K562 (cell line): ENCODE results near the gene BSN. TPM values are rescaled to one million over a fixed set of nuclear protein-coding genes. Genes with fewer than 3 reads are reported as not detected.
"Not testable (repeated sequence)": the region's sequence is repeated elsewhere in the genome, so short reads cannot be mapped to it uniquely, and the experiment has no call there.

ENCODE experiments used
- CBFA2T3 ChIP-seq: fragments of 450-650 bp; IDR thresholded peaks from 2 replicates; pipeline ENCODE4 v1.6.1; 2017
- E2F6 ChIP-seq, 2 experiments: IDR thresholded peaks; 2 replicates each; pipeline ENCODE4 v1.6.1; 2011; ENCODE audit warnings: borderline replicate concordance in 1 of 2, control low read depth in 1 of 2, low read depth in 1 of 2, low read length in 1 of 2, mild to moderate bottlenecking in 1 of 2, mixed read lengths in 1 of 2, moderate library complexity in 1 of 2; ENCODE audit not compliant: insufficient read depth in 1 of 2, insufficient read length in 1 of 2, poor library complexity in 1 of 2, severe bottlenecking in 1 of 2; ENCODE audit errors: extremely low read depth in 1 of 2
- KDM5B ChIP-seq: fragments of 200-600 bp; sonication (generic); IDR thresholded peaks from 2 replicates; pipeline ENCODE4 v1.6.1; 2012; ENCODE audit warnings: low read depth, mild to moderate bottlenecking, moderate library complexity, low read length, control low read depth, inconsistent platforms; ENCODE audit not compliant: insufficient replicate concordance
- MNT ChIP-seq, 2 experiments: fragments of 450-650 bp; conservative IDR thresholded peaks; 2 replicates each; pipeline ENCODE4 v1.6.1; 2017; ENCODE audit warnings: mild to moderate bottlenecking in 2 of 2, moderate library complexity in 2 of 2
- SP1 ChIP-seq: sonication (generic); formaldehyde crosslinking; IDR thresholded peaks from 2 replicates; pipeline ENCODE4 v1.8.1; 2022; ENCODE audit warnings: mild to moderate bottlenecking, missing genetic modification reagents
- TCF3 ChIP-seq: sonication (generic); formaldehyde crosslinking; IDR thresholded peaks from 2 replicates; pipeline ENCODE4 v1.4.0; 2020; ENCODE audit warnings: mild to moderate bottlenecking, missing genetic modification reagents
- TEAD4 ChIP-seq, 2 experiments: sonication (generic) in 1 of 2; formaldehyde crosslinking in 1 of 2; IDR thresholded peaks; 2 replicates each; pipeline versions ENCODE4 v1.6.1 to v1.8.0; 2012 to 2022; ENCODE audit warnings: borderline replicate concordance in 1 of 2, inconsistent platforms in 1 of 2, low read length in 1 of 2, mild to moderate bottlenecking in 1 of 2, missing genetic modification reagents in 1 of 2
- UBTF ChIP-seq, 2 experiments: IDR thresholded peaks; 2 replicates each; pipeline ENCODE4 v1.6.1; 2012; ENCODE audit warnings: improper control_type of control experiment in 2 of 2, low read depth in 2 of 2, low read length in 2 of 2, borderline replicate concordance in 1 of 2
- ZBTB7A ChIP-seq: IDR thresholded peaks from 2 replicates; pipeline ENCODE4 v1.6.1; 2011; ENCODE audit warnings: low read depth, mild to moderate bottlenecking, low read length, moderate library complexity, borderline replicate concordance; ENCODE audit not compliant: control insufficient read depth
- polyA plus RNA-seq, 8 experiments: library from polyadenylated mRNA; depleted of rRNA in 4 of 8; stranded (reverse) in 5 of 8; unstranded in 3 of 8; fragments of >200 nt; fragmentation: Nextera tagmentation in 2 of 8; fragmentation: Illumina TruSeq in 1 of 8; extraction: Ambion mirVana in 2 of 8; extraction: Trizol in 1 of 8; gene quantifications; 2 replicates each; pipeline versions ENCODE4 v1.2.1 to v1.2.3, GENCODE V29; 2011 to 2014; ENCODE audit warnings: inconsistent platforms in 1 of 8, missing spikeins in 1 of 8
- total RNA-seq, 7 experiments: library from RNA; depleted of rRNA in 6 of 7; stranded (reverse); fragments of >200 nt in 6 of 7; fragmentation: Illumina TruSeq in 2 of 7; extraction: Trizol in 2 of 7; gene quantifications; 2 replicates each; pipeline versions ENCODE4 v1.2.1 to v1.2.3, GENCODE V29; 2011 to 2021; ENCODE audit warnings: low replicate concordance in 1 of 7

Gene BSN
- total and polyA plus RNA-seq, 9 of the 15 experiments (the other 6 are each of a cell fraction or from before 2014, with no cell fraction given), result 0.03 to 1.5 (median 0.29) TPM

- TF ChIP-seq MNT (conservative IDR thresholded peaks at IDR 0.05) (0 out of 4 replicates have a peak, but pooled peaks of 1 of the 2 experiments have one; percentile 5), TEAD4 (IDR thresholded peaks at IDR 0.05; ENCODE audit: low read length) (0 out of 2 replicates have a peak, but pooled peaks have one; percentile 21), UBTF (IDR thresholded peaks at IDR 0.05; ENCODE audit: borderline replicate concordance in 1 of 2, low read depth in 2 of 2, low read length in 2 of 2) (0 out of 4 replicates have a peak, but pooled peaks of 1 of the 2 experiments have one; percentile 39), KDM5B (peak; percentile 26), CBFA2T3 (0 out of 2 replicates have a peak, but pooled peaks have one; percentile 18), ZBTB7A (peak; percentile 55; the same call in 1 of the 2 replicates), E2F6 (IDR thresholded peaks at IDR 0.05; ENCODE audit: borderline replicate concordance in 1 of 2, extremely low read depth in 1 of 2, insufficient read depth in 1 of 2, insufficient read length in 1 of 2, low read depth in 1 of 2, low read length in 1 of 2, poor library complexity in 1 of 2, severe bottlenecking in 1 of 2) (peak in 1 of 2 experiments; percentile 17), TCF3 (peak; percentile 28; the same call in 1 of the 2 replicates), SP1 (CRISPR knock-in tag) (0 out of 2 replicates have a peak, but pooled peaks have one; percentile 0)
- TF ChIP-seq TEAD4 (CRISPR knock-in tag; IDR thresholded peaks at IDR 0.05; ENCODE audit: borderline replicate concordance), result not testable (repeated sequence)
- TF ChIP-seq, all 486 proteins: peak for 11; not testable (repeated sequence) for 475
Observed at GRCh38 chr3:49689908-49690624, 135.8 kb downstream of the BSN start (continued).
